GM06990 (cell line): ENCODE results near the gene SLC27A3.
A peak's percentile ranks its signal among the peaks of the same experiment; 100 is the strongest.

Experiments used
- DNase-seq: peaks from one replicate; pipeline ENCODE4 v3.0.0-alpha.2; 2011; ENCODE audit not compliant: insufficient read length; ENCODE audit errors: extremely low read depth
- H3K27me3 ChIP-seq: replicated peaks from 2 replicates; pipeline ENCODE4 v1.6.0; 2011; ENCODE audit warnings: low read length; ENCODE audit not compliant: control insufficient read depth, insufficient read depth
- H3K36me3 ChIP-seq: 2 replicates; pipeline ENCODE4 v1.5.1; 2011; ENCODE audit warnings: low read length; ENCODE audit not compliant: control insufficient read depth, insufficient read depth
- H3K4me3 ChIP-seq: replicated peaks from 2 replicates; pipeline ENCODE4 v1.5.1; 2011; ENCODE audit warnings: low read depth, mild to moderate bottlenecking, control low read depth, low read length
- CTCF ChIP-seq: IDR thresholded peaks from 2 replicates; pipeline ENCODE4 v1.5.1; 2011; ENCODE audit warnings: low read length, control low read depth, mild to moderate bottlenecking, inconsistent platforms; ENCODE audit not compliant: insufficient read depth, poor library complexity, severe bottlenecking

The SLC27A3 gene

GRCh38 chr1:153827168-153827964, 52.2 kb downstream of the SLC27A3 start:
- peak; percentile 23 for TF ChIP-seq CTCF
- peaks cover 4% of the 10 kb centered on the region for H3K36me3 ChIP-seq
- no peaks in the 10 kb centered on the region for H3K27me3 ChIP-seq
- DNase-seq: no peak
- H3K4me3 ChIP-seq: no peak overlapping the region
